HUES48 (cell line): Measurements from ENCODE around the gene COPZ1.
"Not testable (repeated sequence)": the region's sequence is repeated elsewhere in the genome, so short reads cannot be mapped to it uniquely, and the experiment has no call there.

ENCODE experiments used
- H3K27ac ChIP-seq: one replicate; pipeline ENCODE4 v1.7.0; 2013; ENCODE audit warnings: low read depth, low read length, inconsistent platforms
- H3K27me3 ChIP-seq: 2 replicates; pipeline ENCODE4 v1.6.1; 2013; ENCODE audit warnings: mild to moderate bottlenecking, low read length; ENCODE audit not compliant: control insufficient read depth, insufficient read depth
- H3K36me3 ChIP-seq: 2 replicates; pipeline ENCODE4 v1.6.1; 2013; ENCODE audit warnings: low read length; ENCODE audit not compliant: control insufficient read depth, insufficient read depth
- H3K4me1 ChIP-seq: 2 replicates; pipeline ENCODE4 v1.6.1; 2013; ENCODE audit warnings: mild to moderate bottlenecking, low read length; ENCODE audit not compliant: control insufficient read depth, insufficient read depth
- H3K4me3 ChIP-seq: 2 replicates; pipeline ENCODE4 v1.5.1; 2013; ENCODE audit warnings: mild to moderate bottlenecking, low read depth, low read length
- H3K9ac ChIP-seq: 2 replicates; pipeline ENCODE4 v1.6.1; 2013; ENCODE audit warnings: mild to moderate bottlenecking, low read depth, low read length, moderate library complexity
- H3K9me3 ChIP-seq: 2 replicates; pipeline ENCODE4 v1.6.1; 2013; ENCODE audit warnings: low read length; ENCODE audit not compliant: control insufficient read depth, insufficient read depth

COPZ1 gene

GRCh38 chr12:54312309-54312708 is 12.6 kb upstream of the COPZ1 start:
- H3K36me3 ChIP-seq, H3K9ac ChIP-seq, H3K9me3 ChIP-seq, H3K4me3 ChIP-seq, H3K27me3 ChIP-seq, H3K27ac ChIP-seq, H3K4me1 ChIP-seq: not testable (repeated sequence)

DNA sequence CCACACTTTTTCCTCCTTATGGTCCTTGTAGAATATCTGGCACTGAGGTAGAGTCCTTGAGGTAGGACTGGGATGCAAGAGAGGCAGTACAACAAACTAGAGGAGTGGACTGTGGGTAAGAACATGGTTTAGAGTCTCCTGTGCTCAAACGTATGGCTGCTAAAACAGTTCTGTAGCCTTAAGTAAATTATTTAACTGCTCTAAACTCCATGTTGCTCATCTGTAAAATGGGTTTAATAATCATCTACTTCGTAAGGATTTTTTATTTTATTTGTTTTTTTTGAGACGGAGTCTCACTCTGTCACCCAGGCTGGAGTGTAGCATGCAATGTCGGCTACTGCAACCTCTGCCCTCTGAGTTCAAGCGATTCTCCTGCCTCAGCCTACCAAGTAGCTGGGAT is 3.6 kb upstream of the COPZ1 start:
- Histone ChIP-seq H3K36me3 (no peaks in the 10 kb centered on the region), H3K9ac (no peak overlapping the region), H3K27ac (no peak overlapping the region), H3K9me3 (no peaks in the 10 kb centered on the region), H3K4me1 (no peaks in the 10 kb centered on the region; the same call in 1 of the 2 replicates), H3K4me3 (no peak overlapping the region), H3K27me3 (no peaks in the 10 kb centered on the region)

- Histone ChIP-seq H3K4me1 (peaks cover 17% of the 10 kb centered on the region), H3K27ac (peak overlapping the region; percentile 76), H3K4me3 (peak overlapping the region; percentile 95), H3K9ac (peak overlapping the region; percentile 95)
- not testable (repeated sequence) for H3K9me3 ChIP-seq, H3K27me3 ChIP-seq, H3K36me3 ChIP-seq
These were observed 645 bp downstream of the COPZ1 start for GRCh38 chr12:54325442-54326109.

DNA sequence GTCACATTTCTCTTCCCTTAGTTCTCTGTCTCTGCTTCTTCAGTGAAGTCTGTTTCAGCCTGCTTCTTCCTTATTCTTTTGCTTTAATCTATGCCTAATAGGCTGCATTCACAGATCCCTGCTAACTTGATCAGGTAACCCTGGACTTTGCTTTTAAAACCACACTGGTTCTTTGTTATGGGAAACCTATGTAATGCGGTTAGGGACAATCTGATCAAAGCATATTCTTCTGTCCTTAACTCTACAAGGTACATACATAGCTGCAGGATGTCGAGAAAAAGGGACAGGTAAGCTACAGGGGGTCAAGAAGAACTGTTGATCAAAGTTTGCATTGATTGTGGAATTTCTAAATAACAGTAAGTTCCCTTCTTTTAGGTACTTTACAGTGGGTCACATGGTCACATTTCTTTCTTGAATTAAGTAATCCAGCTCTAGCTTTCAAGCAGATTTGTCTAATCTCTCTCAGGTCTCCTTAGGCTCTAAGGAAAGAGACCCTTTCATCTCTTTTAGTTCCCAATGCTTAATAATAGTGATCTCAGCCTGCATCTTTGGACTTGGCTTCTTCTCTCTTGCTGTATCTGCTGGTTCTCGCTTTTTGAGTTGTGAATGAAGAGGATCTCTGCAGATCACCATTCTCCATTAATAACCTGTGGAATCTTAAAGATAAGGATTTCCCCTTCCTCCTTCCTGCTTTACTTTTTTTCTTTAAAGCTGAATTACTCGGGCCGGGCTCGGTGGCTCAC is 3.8 kb downstream of the COPZ1 start:
- no peak overlapping the region for H3K27ac ChIP-seq
- no peaks in the 10 kb centered on the region for H3K9me3 ChIP-seq
- H3K4me1 ChIP-seq = peaks cover 17% of the 10 kb centered on the region
- H3K4me3 ChIP-seq = no peak overlapping the region
- no peaks in the 10 kb centered on the region for H3K27me3 ChIP-seq
- 0 out of 2 replicates have a peak, but pooled peaks cover 3% of the 10 kb centered on the region for H3K36me3 ChIP-seq
- H3K9ac ChIP-seq = no peak overlapping the region

DNA sequence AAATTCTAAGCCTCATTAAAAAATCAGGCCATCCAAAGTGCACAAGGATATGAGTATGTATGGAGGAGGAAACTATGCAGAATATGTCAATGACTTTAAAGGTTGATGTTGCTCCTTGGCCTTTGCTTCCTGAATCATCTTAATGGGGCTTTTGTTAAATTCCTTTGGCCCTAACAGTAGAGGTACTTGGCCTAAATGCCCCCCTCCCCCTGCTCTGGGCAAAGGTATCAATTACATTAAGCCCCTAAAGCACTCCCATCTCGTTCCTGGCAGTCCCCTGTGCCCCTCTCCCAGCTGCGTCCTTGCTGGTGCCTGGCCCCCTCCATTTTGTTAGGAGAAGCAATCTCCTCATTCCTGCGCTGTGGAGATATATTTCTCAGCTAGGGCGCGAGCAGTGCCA is 4.8 kb downstream of the COPZ1 start:
- no peaks in the 10 kb centered on the region for H3K27me3 ChIP-seq
- H3K4me1 ChIP-seq = peaks cover 17% of the 10 kb centered on the region
- no peak overlapping the region for H3K27ac ChIP-seq
- no peaks in the 10 kb centered on the region for H3K9me3 ChIP-seq
- no peak overlapping the region for H3K9ac ChIP-seq
- no peak overlapping the region for H3K4me3 ChIP-seq
- 0 out of 2 replicates have a peak, but pooled peaks cover 3% of the 10 kb centered on the region for H3K36me3 ChIP-seq

DNA sequence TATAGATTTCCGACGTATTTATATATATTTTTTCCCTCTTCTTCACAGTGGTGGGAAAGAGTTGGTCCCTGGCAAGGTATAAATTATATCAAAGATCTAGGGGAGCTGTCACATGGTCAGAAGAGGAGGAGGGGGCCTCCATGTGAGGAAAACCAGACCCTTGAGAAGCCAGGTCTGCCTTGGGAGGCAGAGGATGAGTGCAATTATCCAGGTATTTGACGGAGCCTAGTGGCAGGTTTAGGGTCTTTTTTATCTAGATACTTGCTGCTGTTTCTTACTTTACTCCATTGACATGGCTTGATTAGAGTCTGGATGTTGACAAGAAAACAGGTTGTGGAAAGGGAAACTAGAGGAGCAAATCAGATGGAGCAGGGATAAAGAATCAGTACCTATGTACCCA is 5.5 kb downstream of the COPZ1 start:
- no peaks in the 10 kb centered on the region for H3K9me3 ChIP-seq
- no peak overlapping the region for H3K4me3 ChIP-seq
- no peak overlapping the region for H3K27ac ChIP-seq
- peaks cover 17% of the 10 kb centered on the region for H3K4me1 ChIP-seq
- H3K36me3 ChIP-seq = 0 out of 2 replicates have a peak, but pooled peaks cover 3% of the 10 kb centered on the region
- H3K27me3 ChIP-seq = no peaks in the 10 kb centered on the region
- H3K9ac ChIP-seq = no peak overlapping the region

DNA sequence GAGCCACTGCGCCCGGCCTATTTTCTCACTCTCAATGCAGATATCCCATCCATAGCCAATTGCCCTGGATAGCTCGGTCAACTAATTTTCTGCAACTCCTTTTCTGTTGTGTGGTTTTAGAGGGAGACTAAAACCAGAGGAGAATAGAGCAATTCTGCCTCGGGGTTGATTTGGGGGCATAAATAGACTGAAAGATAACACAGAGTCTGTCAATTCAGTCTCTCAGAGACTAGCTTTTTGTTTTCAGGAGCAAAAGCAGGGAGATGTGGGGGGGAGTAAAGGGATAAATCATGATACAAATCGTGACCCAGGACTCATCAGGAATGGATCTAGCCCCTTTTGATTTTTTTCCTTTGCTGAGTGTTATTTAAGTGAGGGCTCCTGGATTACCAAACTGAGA is 6.5 kb downstream of the COPZ1 start:
- Histone ChIP-seq H3K4me1 (peaks cover 17% of the 10 kb centered on the region), H3K27ac (no peak overlapping the region), H3K9me3 (no peaks in the 10 kb centered on the region), H3K4me3 (no peak overlapping the region), H3K27me3 (no peaks in the 10 kb centered on the region), H3K36me3 (0 out of 2 replicates have a peak, but pooled peaks cover 3% of the 10 kb centered on the region), H3K9ac (no peak overlapping the region)

GRCh38 chr12:54333420-54334034 is 8.6 kb downstream of the COPZ1 start:
- no peak overlapping the region for H3K27ac ChIP-seq
- 0 out of 2 replicates have a peak, but pooled peaks cover 3% of the 10 kb centered on the region for H3K36me3 ChIP-seq
- no peak overlapping the region for H3K4me3 ChIP-seq
- peaks cover 15% of the 10 kb centered on the region; the same call in 1 of the 2 replicates for H3K4me1 ChIP-seq
- no peaks in the 10 kb centered on the region for H3K27me3 ChIP-seq
- H3K9me3 ChIP-seq = no peaks in the 10 kb centered on the region
- H3K9ac ChIP-seq = no peak overlapping the region

GRCh38 chr12:54337280-54337842 is 12.4 kb downstream of the COPZ1 start:
- Histone ChIP-seq H3K9me3 (no peaks in the 10 kb centered on the region), H3K36me3 (peaks cover 20% of the 10 kb centered on the region), H3K27me3 (no peaks in the 10 kb centered on the region), H3K4me1 (no peaks in the 10 kb centered on the region), H3K4me3 (no peak overlapping the region), H3K27ac (no peak overlapping the region), H3K9ac (no peak overlapping the region)

GRCh38 chr12:54337854-54338650 is 13.1 kb downstream of the COPZ1 start:
- Histone ChIP-seq H3K9me3 (no peaks in the 10 kb centered on the region), H3K4me3 (no peak overlapping the region), H3K4me1 (no peaks in the 10 kb centered on the region), H3K27me3 (no peaks in the 10 kb centered on the region), H3K27ac (no peak overlapping the region), H3K9ac (no peak overlapping the region), H3K36me3 (peaks cover 27% of the 10 kb centered on the region)
